HCT116 (cell line): ENCODE data around the gene C2CD3. TPM values are rescaled to one million over a fixed set of nuclear protein-coding genes. Genes with fewer than 3 reads are reported as not detected.
A peak's percentile ranks its signal among the peaks of the same experiment; 100 is the strongest.

Source experiments
- ATAC-seq: fragments of 200-7000 bp; cut with Tn5 transposase; 2 replicates; pipeline ENCODE4 v1.9.1; 2020; ENCODE audit warnings: mild to moderate bottlenecking, moderate library complexity
- BruUV-seq: library from RNA; stranded (reverse); fragments of 400-500 nt; replicated peaks from 2 replicates; lab custom pipeline; 2021; lab: Mats Ljungman, UMichigan
- CTCF ChIA-PET: fragments of 300-600 bp; sonication (Branson Sonifier 250); formaldehyde crosslinking; loops from one replicate; lab custom pipeline; 2021; ENCODE audit warnings: antibody characterized with exemption; lab: Charles Lee
- POLR2A ChIA-PET: fragments of 300-600, 350-600 bp; sonication (Branson Sonifier 250); formaldehyde crosslinking; loops from one replicate; lab custom pipeline; 2021; ENCODE audit warnings: antibody characterized with exemption; lab: Charles Lee
- RAD21 ChIA-PET, 2 experiments: fragments of 300-600 bp; sonication (Branson Sonifier 250); formaldehyde crosslinking; loops; one replicate each; lab custom pipeline; 2023; ENCODE audit warnings: low total read pairs in 2 of 2; ENCODE audit not compliant: uncharacterized antibody in 2 of 2, unreplicated experiment in 2 of 2, low non-redundant PET in 1 of 2; lab: Charles Lee
- DNase-seq: peaks from one replicate; pipeline ENCODE4 v3.0.0-alpha.2; 2010; ENCODE audit warnings: low read depth, low spot score
- H2AFZ ChIP-seq: fragments of 200-600 bp; shearing (Covaris generic), sonication (generic); 2 replicates; pipeline ENCODE4 v1.6.1; 2017; ENCODE audit warnings: low read depth, mixed run types, mixed read lengths, antibody characterized with exemption, low read length; ENCODE audit not compliant: poor library complexity, severe bottlenecking
- H3K27ac ChIP-seq: 2 replicates; pipeline ENCODE4 v1.5.1; 2012; ENCODE audit warnings: low read depth, low read length
- H3K27me3 ChIP-seq: fragments of 200-600 bp; sonication (generic); 2 replicates; pipeline ENCODE4 v1.6.1; 2016; ENCODE audit warnings: mixed run types, low read length, mixed read lengths; ENCODE audit not compliant: insufficient read depth
- H3K36me3 ChIP-seq, 2 experiments: fragments of 200-500 bp in 1 of 2; fragments of 200-600 bp in 1 of 2; sonication (Bioruptor generic) in 1 of 2; sonication (generic) in 1 of 2; 2 replicates each; pipeline versions ENCODE4 v1.5.1 to v1.6.1; 2014 to 2016; ENCODE audit warnings: low read length in 2 of 2, inconsistent platforms in 1 of 2, mixed read lengths in 1 of 2, mixed run types in 1 of 2; ENCODE audit not compliant: insufficient read depth in 2 of 2, control insufficient read depth in 1 of 2
- H3K4me1 ChIP-seq, 2 experiments: fragments of 200-600 bp in 1 of 2; sonication (generic) in 1 of 2; 2 replicates each; pipeline versions ENCODE4 v1.5.1 to v1.6.1; 2012 to 2017; ENCODE audit warnings: low read length in 2 of 2, inconsistent platforms in 1 of 2, mild to moderate bottlenecking in 1 of 2, mixed read lengths in 1 of 2, mixed run types in 1 of 2, moderate library complexity in 1 of 2; ENCODE audit not compliant: insufficient read depth in 2 of 2, control insufficient read depth in 1 of 2
- H3K4me2 ChIP-seq: fragments of 200-600 bp; sonication (generic); 2 replicates; pipeline ENCODE4 v1.6.1; 2017; ENCODE audit warnings: mixed run types, low read length, mixed read lengths
- H3K4me3 ChIP-seq, 2 experiments: fragments of 200-600 bp in 1 of 2; sonication (generic) in 1 of 2; replicated peaks in 1 of 2; 2 replicates each; pipeline ENCODE4 v1.5.1; 2011 to 2016; ENCODE audit warnings: low read length in 2 of 2, control low read depth in 1 of 2, low read depth in 1 of 2, mild to moderate bottlenecking in 1 of 2, mixed read lengths in 1 of 2, mixed run types in 1 of 2
- H3K79me2 ChIP-seq: fragments of 200-600 bp; sonication (generic); 2 replicates; pipeline ENCODE4 v1.6.1; 2017; ENCODE audit warnings: mild to moderate bottlenecking, mixed run types, low read length, moderate library complexity, mixed read lengths; ENCODE audit not compliant: insufficient read depth
- H3K9ac ChIP-seq: fragments of 200-600 bp; sonication (generic); 2 replicates; pipeline ENCODE4 v1.6.1; 2016; ENCODE audit warnings: low read length, mixed read lengths
- H3K9me2 ChIP-seq: fragments of 200-600 bp; sonication (generic), shearing (Covaris generic); 2 replicates; pipeline ENCODE4 v1.6.1; 2017; ENCODE audit warnings: mixed run types, mild to moderate bottlenecking, moderate library complexity; ENCODE audit not compliant: insufficient read depth
- H3K9me3 ChIP-seq, 2 experiments: fragments of 200-500 bp in 1 of 2; fragments of 200-600 bp in 1 of 2; sonication (Bioruptor generic) in 1 of 2; sonication (generic) in 1 of 2; 2 replicates each; pipeline ENCODE4 v1.6.1; 2014 to 2017; ENCODE audit warnings: low read length in 2 of 2, mixed read lengths in 2 of 2, inconsistent platforms in 1 of 2, low read depth in 1 of 2, mild to moderate bottlenecking in 1 of 2, mixed run types in 1 of 2, moderate library complexity in 1 of 2; ENCODE audit not compliant: control insufficient read depth in 1 of 2, insufficient read depth in 1 of 2
- H4K20me1 ChIP-seq: fragments of 200-600 bp; sonication (generic), shearing (Covaris generic); 2 replicates; pipeline ENCODE4 v1.6.1; 2017; ENCODE audit warnings: mixed run types, mild to moderate bottlenecking, moderate library complexity; ENCODE audit not compliant: insufficient read depth
- CEBPB ChIP-seq: IDR thresholded peaks from 2 replicates; pipeline ENCODE4 v1.6.1; 2012; ENCODE audit warnings: low read depth
- EGR1 ChIP-seq: IDR thresholded peaks from 2 replicates; pipeline ENCODE4 v1.6.1; 2012; ENCODE audit warnings: low read depth
- ELF1 ChIP-seq: IDR thresholded peaks from 2 replicates; pipeline ENCODE4 v1.6.1; 2012; ENCODE audit warnings: low read depth, borderline replicate concordance
- EZH2 ChIP-seq: fragments of 200-600 bp; sonication (generic); IDR thresholded peaks from 2 replicates; pipeline ENCODE4 v1.6.1; 2017; ENCODE audit warnings: antibody characterized with exemption, mixed run types
- EZH2phosphoT487 ChIP-seq: fragments of 200-600 bp; IDR thresholded peaks from 2 replicates; pipeline ENCODE4 v1.6.1; 2018; ENCODE audit warnings: antibody characterized with exemption, borderline replicate concordance
- FOSL1 ChIP-seq: IDR thresholded peaks from 2 replicates; pipeline ENCODE4 v1.6.1; 2012; ENCODE audit warnings: low read depth
- JUND ChIP-seq: IDR thresholded peaks from 2 replicates; pipeline ENCODE4 v1.6.1; 2012
- POLR2A ChIP-seq: IDR thresholded peaks from 2 replicates; pipeline ENCODE4 v1.7.0; 2011; ENCODE audit warnings: borderline replicate concordance; ENCODE audit not compliant: insufficient read depth, insufficient read length; ENCODE audit errors: extremely low read depth
- POLR2AphosphoS5 ChIP-seq: IDR thresholded peaks from 2 replicates; pipeline ENCODE4 v1.6.1; 2011; ENCODE audit warnings: mild to moderate bottlenecking, low read depth, low read length, moderate library complexity
- SIN3A ChIP-seq: IDR thresholded peaks from 2 replicates; pipeline ENCODE4 v1.6.1; 2012; ENCODE audit warnings: low read depth
- SP1 ChIP-seq: IDR thresholded peaks from 2 replicates; pipeline ENCODE4 v1.6.1; 2012; ENCODE audit warnings: low read depth
- ZNF274 ChIP-seq: fragments of 200-500 bp; sonication (Bioruptor generic); IDR thresholded peaks from 2 replicates; pipeline ENCODE4 v1.6.1; 2014; ENCODE audit warnings: mild to moderate bottlenecking, low read depth, low read length, inconsistent platforms
- intact Hi-C: fragments of 100-400 bp; cut with micrococcal nuclease; formaldehyde crosslinking; loops from 2 replicates; pipeline ENCODE4 v1.10.0; 2022
- total RNA-seq: library from RNA; stranded (reverse); gene quantifications from one replicate; pipeline ENCODE4 v1.2.1, GENCODE V29; 2021; ENCODE audit not compliant: unreplicated experiment
- TF ChIP-seq, protein P1 (sequence below): IDR thresholded peaks from 2 replicates; pipeline ENCODE4 v1.6.1; 2012
- TF ChIP-seq, protein P2 (sequence below): IDR thresholded peaks from 2 replicates; pipeline ENCODE4 v1.6.1; 2012
- TF ChIP-seq, protein P3 (sequence below), 3 experiments: fragments of 200-600 bp in 1 of 3; sonication (generic) in 1 of 3; IDR thresholded peaks in 2 of 3; conservative IDR thresholded peaks in 1 of 3; 2 replicates each; pipeline ENCODE4 v1.5.1; 2012 to 2017; ENCODE audit warnings: low read depth in 2 of 3, low read length in 2 of 3, antibody characterized with exemption in 1 of 3, borderline replicate concordance in 1 of 3, control low read depth in 1 of 3, mild to moderate bottlenecking in 1 of 3, mixed read lengths in 1 of 3, mixed run types in 1 of 3, moderate library complexity in 1 of 3; ENCODE audit not compliant: insufficient read depth in 1 of 3

C2CD3 gene
- total RNA-seq, 1 experiment from 2014 or later, result 30.6 TPM

DNA sequence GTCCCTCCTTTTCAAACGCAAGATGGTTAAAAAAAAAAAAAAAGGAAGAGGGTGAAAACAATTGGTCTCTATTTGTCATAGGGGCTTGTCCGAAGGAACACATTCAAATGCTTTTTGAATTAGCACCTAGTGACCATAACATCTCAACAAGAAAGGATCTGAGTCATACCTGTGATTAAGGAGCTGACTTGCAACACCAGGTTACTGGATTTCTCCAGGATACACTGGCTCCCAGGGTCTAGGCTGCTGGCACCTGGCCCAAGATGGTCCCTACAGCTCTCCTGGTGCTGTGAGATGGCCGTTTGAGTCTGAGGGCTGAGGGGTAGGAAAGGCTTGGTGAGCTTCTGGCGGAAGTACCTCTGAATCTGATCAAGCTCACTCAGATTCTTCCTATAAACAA lies 133.5 kb downstream of the C2CD3 start:
- Histone ChIP-seq H3K36me3 (peaks cover 10 to 19% of the 10 kb centered on the region in 2 experiments; a peak in 2 of 4 replicates), H3K4me2 (no peak overlapping the region; the same call in 1 of the 2 replicates), H4K20me1 (no peaks in the 10 kb centered on the region), H3K4me1 (peaks cover 0 to 10% of the 10 kb centered on the region in 2 experiments; a peak in 1 of 4 replicates), H3K27ac (no peak overlapping the region), H3K9ac (no peak overlapping the region), H2AFZ (no peak overlapping the region), H3K79me2 (no peaks in the 10 kb centered on the region), H3K4me3 (no peak overlapping the region), H3K27me3 (no peaks in the 10 kb centered on the region), H3K9me2 (no peaks in the 10 kb centered on the region), H3K9me3 (no peaks in the 10 kb centered on the region)
- intact Hi-C loops, result no loop called here
- ATAC-seq (peak; percentile 34; the same call in 1 of the 2 replicates), DNase-seq (peak; percentile 36)
- RAD21 ChIA-PET, result no interaction called here
- POLR2A ChIA-PET, result no interaction called here
- CTCF ChIA-PET, result no interaction called here
- TF ChIP-seq FOSL1, result peak; percentile 69
- no peak for TF ChIP-seq ELF1
- TF ChIP-seq POLR2A, result no peak
- peak; percentile 60 for TF ChIP-seq JUND
- no peak for TF ChIP-seq EZH2
- TF ChIP-seq CEBPB, result peak; percentile 74
- TF ChIP-seq SP1, result peak; percentile 29; the same call in 1 of the 2 replicates
- BruUV-seq, result no TSS peak

DNA sequence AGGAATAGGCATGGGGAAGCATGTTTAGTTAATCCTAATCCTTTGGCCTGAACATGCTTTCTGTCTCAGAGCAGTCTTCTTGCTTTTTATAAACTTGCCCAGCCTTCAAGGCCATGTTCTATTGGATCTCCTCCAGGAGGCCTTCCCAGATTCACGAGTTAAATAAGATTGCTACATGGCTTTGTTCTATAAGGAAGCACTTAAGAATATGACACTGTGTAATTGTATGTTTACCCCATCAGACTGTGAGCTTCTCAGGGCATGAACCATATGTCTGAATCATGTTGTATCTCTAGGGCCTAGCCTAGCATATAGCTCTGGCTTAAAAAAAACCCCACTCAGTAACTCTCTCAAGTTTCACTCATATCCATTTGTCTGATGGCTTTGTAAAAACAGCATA lies 135.5 kb downstream of the C2CD3 start:
- Histone ChIP-seq H3K9me2 (no peaks in the 10 kb centered on the region), H3K4me3 (no peak overlapping the region), H3K36me3 (peaks cover 8 to 19% of the 10 kb centered on the region in 2 experiments; a peak in 1 of 4 replicates), H3K27me3 (no peaks in the 10 kb centered on the region), H3K9ac (no peak overlapping the region), H4K20me1 (no peaks in the 10 kb centered on the region), H3K27ac (no peak overlapping the region), H2AFZ (no peak overlapping the region), H3K4me2 (no peak overlapping the region), H3K4me1 (peaks cover 0 to 10% of the 10 kb centered on the region in 2 experiments; a peak in 1 of 4 replicates), H3K9me3 (no peaks in the 10 kb centered on the region), H3K79me2 (no peaks in the 10 kb centered on the region)
- ChIA-PET RAD21 (no interaction called here), POLR2A (no interaction called here), CTCF (no interaction called here)
- intact Hi-C loops, result no loop called here
- BruUV-seq, result no TSS peak
- ATAC-seq (no peak), DNase-seq (no peak)
- TF ChIP-seq ZNF274 (no peak), JUND (no peak), EZH2phosphoT487 (no peak), EZH2 (no peak), POLR2AphosphoS5 (no peak), SP1 (no peak), ELF1 (no peak), SIN3A (no peak), EGR1 (no peak)
- TF ChIP-seq, protein P1, sequence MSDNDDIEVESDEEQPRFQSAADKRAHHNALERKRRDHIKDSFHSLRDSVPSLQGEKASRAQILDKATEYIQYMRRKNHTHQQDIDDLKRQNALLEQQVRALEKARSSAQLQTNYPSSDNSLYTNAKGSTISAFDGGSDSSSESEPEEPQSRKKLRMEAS, result no peak
- TF ChIP-seq, protein P2, sequence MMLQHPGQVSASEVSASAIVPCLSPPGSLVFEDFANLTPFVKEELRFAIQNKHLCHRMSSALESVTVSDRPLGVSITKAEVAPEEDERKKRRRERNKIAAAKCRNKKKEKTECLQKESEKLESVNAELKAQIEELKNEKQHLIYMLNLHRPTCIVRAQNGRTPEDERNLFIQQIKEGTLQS, result no peak
- TF ChIP-seq, protein P3, sequence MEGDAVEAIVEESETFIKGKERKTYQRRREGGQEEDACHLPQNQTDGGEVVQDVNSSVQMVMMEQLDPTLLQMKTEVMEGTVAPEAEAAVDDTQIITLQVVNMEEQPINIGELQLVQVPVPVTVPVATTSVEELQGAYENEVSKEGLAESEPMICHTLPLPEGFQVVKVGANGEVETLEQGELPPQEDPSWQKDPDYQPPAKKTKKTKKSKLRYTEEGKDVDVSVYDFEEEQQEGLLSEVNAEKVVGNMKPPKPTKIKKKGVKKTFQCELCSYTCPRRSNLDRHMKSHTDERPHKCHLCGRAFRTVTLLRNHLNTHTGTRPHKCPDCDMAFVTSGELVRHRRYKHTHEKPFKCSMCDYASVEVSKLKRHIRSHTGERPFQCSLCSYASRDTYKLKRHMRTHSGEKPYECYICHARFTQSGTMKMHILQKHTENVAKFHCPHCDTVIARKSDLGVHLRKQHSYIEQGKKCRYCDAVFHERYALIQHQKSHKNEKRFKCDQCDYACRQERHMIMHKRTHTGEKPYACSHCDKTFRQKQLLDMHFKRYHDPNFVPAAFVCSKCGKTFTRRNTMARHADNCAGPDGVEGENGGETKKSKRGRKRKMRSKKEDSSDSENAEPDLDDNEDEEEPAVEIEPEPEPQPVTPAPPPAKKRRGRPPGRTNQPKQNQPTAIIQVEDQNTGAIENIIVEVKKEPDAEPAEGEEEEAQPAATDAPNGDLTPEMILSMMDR (IDR thresholded peaks at IDR 0.05 in 2 of 3, conservative IDR thresholded peaks at IDR 0.05 in 1 of 3; ENCODE audit: borderline replicate concordance in 1 of 3, insufficient read depth in 1 of 3, low read depth in 2 of 3, low read length in 2 of 3), result no peak
